Activated effector memory CD4-positive, alpha-beta T cell treated with Interleukin-2 at 50 U/mL for 16 hours (primary cell): ENCODE measurements around the gene RNU7-1.

Experiments
- DNase-seq: peaks from one replicate; pipeline ENCODE4 v3.0.0-alpha.2; 2020

The RNU7-1 gene

DNA sequence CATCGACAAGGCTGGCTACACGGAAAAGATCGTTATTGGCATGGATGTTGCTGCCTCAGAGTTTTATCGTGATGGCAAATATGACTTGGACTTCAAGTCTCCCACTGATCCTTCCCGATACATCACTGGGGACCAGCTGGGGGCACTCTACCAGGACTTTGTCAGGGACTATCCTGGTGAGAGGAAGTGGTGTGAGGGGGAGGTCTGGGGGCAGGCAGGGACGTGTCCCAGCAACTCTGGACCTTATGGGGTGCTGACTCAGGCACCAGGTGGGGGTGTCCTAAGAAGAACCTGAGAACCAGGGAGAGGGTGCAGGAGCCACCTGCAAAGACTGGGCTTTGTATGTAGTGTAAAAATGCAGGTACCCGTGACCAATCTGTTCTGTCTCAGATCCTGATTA lies 24.0 kb upstream of the RNU7-1 start:
- DNase-seq = no peak

DNA sequence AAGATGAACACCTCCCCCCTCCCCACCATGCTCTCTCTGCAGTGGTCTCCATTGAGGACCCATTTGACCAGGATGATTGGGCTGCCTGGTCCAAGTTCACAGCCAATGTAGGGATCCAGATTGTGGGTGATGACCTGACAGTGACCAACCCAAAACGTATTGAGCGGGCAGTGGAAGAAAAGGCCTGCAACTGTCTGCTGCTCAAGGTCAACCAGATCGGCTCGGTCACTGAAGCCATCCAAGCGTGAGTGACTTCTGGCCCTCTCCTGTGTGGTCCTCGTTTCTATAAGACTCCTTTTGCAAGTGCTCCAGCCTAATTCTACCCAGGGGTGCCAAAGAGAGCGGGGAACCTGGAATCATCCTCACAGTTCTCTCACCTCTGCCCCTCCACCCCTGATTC lies 22.1 kb upstream of the RNU7-1 start:
- DNase-seq = no peak

DNA sequence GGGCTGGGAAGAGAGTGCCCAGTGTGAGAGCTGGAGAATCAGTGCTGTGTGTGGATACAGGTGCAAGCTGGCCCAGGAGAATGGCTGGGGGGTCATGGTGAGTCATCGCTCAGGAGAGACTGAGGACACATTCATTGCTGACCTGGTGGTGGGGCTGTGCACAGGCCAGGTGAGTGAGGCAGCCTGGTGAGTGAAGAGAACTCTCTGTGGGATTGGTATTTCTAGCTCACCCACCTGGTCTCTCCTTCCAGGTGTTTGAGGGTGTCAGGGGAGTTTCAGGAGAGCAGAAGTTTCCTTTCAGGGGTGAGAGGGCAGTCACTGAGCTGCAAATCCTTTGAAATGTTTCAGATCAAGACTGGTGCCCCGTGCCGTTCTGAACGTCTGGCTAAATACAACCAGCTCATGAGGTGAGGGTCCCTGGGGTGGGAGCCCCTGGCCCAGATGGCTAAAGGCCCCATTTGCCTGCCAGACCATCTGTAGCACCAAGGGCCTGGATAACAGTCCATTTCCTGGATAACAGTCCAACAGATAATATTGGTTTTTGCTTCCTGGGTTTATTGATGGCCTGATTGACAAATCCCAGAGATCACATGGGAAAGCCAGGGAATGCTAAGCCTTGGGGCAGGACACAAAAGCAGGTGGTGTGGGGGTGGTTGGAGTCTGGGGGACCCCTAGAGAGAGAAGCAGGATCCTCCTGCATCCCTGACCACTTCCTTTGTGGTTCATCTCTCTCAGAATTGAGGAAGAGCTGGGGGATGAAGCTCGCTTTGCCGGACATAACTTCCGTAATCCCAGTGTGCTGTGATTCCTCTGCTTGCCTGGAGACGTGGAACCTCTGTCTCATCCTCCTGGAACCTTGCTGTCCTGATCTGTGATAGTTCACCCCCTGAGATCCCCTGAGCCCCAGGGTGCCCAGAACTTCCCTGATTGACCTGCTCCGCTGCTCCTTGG lies 21.3 kb upstream of the RNU7-1 start:
- no peak for DNase-seq

DNA sequence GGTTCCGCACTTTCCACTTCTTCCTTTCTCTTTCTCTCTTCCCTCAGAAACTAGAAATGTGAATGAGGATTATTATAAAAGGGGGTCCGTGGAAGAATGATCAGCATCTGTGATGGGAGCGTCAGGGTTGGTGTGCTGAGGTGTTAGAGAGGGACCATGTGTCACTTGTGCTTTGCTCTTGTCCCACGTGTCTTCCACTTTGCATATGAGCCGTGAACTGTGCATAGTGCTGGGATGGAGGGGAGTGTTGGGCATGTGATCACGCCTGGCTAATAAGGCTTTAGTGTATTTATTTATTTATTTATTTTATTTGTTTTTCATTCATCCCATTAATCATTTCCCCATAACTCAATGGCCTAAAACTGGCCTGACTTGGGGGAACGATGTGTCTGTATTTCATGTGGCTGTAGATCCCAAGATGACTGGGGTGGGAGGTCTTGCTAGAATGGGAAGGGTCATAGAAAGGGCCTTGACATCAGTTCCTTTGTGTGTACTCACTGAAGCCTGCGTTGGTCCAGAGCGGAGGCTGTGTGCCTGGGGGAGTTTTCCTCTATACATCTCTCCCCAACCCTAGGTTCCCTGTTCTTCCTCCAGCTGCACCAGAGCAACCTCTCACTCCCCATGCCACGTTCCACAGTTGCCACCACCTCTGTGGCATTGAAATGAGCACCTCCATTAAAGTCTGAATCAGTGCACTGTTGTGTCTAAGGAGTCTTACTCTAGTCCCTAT lies 20.4 kb upstream of the RNU7-1 start:
- no peak for DNase-seq

DNA sequence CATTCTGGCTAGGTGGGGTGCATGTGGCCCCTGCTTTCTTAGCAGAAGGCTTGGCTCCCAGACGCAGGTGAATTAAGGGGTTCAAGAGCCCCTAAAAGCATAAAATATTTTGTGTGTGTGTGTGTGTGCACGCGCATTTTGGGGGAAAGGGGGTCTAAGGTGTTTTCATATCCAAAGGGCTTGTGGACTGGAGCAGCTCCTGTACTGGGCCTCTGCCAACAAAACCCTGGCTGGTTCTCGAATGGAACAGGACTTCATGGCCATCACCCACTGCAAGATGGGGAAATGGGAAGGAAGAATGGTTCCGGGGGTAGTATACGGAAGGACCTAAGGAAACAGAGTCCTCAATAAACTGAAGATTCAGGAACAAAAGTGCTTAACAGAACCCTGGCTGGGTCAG lies 19.8 kb upstream of the RNU7-1 start:
- DNase-seq = no peak

DNA sequence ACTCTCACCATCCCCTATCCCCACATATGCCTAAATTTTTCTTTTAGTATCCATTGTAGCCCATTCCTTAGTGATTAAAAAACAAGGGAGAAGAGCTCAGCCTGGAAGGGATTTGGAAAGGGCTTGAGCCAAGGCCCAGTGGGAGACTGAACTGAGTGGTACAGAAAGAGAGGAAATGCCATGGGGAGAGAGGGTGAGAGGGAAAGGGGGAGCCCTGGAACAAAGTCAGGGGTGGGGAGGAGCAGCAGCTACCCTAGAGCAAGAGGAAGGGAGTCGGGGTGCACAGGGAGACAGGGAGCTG lies 18.4 kb upstream of the RNU7-1 start:
- no peak for DNase-seq

DNA sequence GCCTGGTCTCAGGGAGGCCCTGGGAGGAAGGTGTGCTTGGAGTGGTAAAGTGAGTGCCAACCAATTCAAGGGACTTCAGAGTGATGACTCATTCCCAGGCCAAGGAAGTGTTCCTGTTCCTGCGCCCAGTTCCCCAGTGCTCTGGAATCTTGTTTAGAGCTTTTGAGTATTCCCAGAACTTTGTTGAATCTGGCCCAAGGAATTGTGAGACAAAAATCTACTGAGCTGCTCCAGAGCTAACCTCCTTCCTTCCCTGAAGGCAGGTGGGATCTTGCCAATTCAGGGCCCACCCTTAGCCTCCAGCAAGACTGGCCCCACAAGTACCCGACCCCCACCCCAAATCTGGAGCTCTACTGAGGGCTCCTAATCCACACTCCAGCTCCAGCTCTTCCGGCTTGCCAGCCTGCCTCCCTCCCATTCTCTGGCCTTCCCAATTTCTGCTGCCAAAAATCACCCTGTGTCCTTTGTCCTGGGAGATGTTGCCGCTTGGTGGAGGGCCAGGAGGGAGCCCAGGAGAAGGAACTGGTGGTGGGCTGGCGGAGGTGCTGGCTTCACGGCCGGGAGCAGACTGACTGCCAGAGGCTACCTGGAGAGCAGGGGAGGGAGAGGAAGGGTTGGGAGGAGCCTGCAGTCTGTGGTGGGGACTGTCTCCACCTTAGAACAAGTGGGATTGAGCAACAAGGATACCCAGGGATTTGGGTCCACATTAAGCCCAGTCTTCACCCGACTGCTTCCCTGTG lies 17.9 kb upstream of the RNU7-1 start:
- no peak for DNase-seq

DNA sequence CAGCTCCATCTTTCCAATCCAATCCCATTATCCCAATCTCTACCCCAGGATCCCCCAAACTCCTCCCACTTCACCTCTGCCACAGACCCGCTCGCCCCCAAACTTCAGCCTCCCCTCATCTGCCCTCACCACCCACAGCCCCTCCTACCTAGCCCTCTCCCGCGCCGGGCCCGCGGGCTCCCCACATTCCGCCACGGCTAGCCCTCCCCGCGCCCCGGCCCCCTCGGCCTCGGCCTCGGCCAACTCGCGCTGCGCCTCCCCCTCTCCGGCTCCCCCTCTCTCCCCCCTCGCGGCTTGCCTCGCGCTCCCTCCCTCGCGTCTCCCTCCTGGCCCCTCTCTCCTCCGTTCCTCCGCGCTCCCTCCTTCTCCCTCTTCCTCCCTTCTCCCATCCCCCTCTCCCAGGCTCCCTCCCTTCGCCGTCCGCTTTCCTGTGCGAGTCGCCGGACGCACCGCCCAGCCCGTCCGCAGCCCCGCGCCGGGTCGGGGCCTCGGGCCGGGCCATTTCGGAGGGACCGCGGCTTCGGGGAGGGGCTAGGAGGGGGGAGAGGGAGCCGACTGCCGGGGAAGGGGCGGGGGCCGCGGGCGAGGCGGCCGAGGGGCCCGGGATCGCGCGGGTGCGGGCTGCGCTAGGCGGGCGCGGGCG lies 16.1 kb upstream of the RNU7-1 start, which contains the start of gene ATN1:
ATN1 (plus strand) TSS at position 581 of the 643 bp plus-strand sequence. CDS start 6,043 bp downstream, outside the sequence.
- DNase-seq = no peak

DNA sequence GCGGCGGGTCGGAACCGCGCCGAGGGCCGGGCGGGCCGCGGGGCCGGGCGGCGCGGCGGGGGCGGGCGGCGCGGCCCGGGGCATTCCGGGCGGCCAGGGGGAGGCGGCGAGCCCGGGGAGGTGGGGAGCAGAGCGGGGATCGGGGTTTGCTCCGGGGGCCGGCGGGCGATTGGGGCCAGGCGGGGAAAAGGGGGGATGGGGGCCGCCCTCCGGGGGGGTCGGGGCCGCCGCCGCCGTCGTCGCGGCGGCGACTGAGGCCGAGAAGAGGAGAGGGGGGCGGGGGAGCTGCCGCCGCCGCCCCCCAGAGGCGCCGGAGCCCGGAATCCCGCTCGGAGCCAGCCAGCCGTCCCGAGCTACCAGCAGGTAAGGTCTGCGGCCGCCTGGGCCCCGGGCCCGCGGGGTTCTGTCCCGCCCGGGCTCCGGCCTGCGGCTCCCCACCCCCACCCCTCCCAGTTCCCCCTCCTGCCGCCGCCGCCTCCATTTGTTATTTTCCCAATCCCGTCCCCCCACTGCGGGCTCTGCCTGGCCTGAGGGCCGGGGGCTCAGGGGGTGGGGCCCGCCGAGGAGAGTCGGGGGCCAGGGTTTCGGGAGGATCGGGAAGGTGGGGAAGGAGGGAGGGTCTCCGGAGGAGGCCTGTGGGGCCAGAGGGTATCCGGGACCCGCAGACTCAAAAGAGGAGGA lies 15.5 kb upstream of the RNU7-1 start:
- no peak for DNase-seq

DNA sequence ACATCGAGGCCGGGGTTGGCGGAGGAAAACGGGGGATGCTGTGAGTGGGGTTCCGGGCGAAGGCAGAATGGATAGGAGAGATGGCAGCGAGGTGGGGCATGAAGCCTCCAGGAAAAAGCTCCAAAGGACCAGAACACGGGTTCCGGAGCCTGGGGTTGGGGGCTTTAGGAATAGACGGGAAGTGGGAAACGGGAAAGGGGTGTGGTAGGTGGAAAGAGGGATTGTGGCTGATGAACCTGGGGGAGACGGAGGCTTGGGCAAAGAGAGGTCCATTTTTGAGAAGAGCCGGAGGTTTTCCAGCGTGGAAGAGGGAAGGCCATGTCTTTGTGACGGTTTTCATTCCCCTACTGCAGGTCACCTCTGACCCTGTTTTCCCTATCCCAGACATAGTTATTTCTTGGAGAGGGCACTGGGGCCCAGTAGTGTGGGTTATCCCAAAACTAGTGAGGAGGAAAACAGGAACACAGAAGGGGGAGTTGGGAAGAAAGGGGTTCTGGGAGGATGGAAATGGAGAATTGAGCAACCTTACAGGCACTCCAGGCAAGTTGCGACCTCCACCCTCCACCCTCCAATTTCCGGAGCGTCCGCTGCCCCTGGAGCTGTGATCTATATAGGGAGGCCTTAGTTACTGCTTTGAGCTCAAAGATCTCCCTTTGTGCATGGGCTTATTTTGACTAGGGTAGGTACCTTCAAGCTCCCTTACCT lies 14.8 kb upstream of the RNU7-1 start:
- no peak for DNase-seq

DNA sequence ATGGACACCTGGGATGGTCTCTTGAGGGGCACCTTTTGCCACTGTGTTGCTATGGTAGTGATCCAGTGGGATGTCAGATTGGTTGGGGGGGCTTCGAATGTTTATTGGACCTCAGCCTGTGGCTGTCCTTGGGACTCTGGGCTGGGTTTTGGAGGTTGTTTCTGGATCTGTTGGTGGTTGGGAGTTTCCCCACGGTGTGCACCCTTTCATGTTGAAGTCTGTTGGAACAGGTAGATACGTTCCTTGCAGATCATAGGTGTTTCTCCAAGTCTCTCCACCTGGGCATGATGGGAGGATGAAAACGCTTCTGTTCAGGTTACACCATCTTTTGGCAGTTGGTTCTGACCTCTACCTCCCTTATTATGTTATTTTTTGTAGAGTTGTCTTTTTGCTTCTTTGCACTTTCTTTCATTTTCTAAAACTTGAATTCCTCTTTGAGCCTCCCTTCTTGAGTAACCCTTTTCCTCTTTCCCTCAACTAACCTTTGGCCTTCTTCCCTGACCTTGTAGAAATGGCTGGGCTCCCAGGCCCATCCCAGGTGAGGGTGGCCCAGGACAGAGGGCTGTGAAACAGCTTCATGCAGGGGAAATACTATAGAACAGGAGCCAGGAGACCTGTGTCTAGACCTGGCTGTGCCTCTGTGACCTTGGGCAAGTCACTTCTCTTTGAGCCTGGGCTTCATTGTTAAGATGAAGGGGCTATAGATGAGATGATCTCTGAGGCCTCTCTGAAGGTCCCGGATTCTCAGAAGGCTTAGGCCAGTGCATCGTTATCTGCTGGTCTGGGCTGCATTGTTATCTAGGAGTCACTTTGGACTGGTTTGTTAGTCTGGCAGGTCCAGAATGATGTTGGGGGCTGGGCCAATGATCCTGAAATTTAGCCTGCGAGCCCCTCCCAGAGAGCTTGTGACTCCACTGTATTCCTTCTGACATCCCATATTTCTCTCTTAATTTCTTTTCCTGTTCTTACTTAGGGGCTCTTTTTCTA lies 13.9 kb upstream of the RNU7-1 start:
- no peak for DNase-seq

DNA sequence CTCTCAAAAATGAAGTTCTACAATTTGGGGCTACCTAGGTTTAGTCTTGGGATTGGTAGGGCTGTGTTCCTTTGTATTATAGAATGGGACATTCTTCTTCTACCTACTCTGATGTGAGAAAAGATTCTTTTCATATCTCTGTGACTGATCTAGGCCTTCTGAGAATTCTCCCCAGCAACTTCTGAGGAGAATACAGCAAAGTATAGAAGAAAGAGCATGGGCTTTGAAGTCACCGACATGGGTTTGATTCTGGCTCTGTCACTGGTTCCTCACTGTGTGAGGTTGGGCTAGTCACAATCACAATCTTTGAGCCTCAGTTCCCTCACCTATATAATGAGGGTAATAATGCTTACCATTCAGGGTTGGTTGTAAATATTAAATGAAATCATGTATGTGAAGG lies 10.8 kb upstream of the RNU7-1 start:
- DNase-seq = no peak

DNA sequence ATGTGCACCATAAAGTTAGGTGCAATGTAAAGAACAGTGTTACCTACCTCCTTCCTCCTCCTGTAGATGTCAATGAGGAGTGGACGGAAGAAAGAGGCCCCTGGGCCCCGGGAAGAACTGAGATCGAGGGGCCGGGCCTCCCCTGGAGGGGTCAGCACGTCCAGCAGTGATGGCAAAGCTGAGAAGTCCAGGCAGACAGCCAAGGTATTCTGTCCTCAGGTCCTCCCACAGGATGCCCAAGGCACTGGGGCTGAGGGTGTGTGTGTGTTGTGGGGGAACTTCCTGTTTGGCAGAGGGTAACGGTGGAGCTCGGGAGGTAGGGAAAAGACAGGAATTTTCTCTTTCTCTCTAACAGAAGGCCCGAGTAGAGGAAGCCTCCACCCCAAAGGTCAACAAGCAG lies 9.5 kb upstream of the RNU7-1 start:
- DNase-seq = no peak

DNA sequence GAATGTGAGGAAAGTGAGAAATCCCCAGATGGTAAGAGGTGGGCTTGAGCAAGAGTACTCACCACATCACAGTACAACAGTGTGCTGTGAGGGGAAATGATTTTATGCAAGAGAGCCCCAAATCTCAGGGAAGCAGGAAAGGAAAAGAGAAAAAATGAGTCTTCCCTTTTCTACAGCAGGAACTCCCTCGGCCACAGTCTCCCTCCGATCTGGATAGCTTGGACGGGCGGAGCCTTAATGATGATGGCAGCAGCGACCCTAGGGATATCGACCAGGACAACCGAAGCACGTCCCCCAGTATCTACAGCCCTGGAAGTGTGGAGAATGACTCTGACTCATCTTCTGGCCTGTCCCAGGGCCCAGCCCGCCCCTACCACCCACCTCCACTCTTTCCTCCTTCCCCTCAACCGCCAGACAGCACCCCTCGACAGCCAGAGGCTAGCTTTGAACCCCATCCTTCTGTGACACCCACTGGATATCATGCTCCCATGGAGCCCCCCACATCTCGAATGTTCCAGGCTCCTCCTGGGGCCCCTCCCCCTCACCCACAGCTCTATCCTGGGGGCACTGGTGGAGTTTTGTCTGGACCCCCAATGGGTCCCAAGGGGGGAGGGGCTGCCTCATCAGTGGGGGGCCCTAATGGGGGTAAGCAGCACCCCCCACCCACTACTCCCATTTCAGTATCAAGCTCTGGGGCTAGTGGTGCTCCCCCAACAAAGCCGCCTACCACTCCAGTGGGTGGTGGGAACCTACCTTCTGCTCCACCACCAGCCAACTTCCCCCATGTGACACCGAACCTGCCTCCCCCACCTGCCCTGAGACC lies 8.0 kb upstream of the RNU7-1 start:
- DNase-seq = no peak

DNA sequence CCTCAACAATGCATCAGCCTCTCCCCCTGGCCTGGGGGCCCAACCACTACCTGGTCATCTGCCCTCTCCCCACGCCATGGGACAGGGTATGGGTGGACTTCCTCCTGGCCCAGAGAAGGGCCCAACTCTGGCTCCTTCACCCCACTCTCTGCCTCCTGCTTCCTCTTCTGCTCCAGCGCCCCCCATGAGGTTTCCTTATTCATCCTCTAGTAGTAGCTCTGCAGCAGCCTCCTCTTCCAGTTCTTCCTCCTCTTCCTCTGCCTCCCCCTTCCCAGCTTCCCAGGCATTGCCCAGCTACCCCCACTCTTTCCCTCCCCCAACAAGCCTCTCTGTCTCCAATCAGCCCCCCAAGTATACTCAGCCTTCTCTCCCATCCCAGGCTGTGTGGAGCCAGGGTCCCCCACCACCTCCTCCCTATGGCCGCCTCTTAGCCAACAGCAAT lies 7.4 kb upstream of the RNU7-1 start:
- no peak for DNase-seq

DNA sequence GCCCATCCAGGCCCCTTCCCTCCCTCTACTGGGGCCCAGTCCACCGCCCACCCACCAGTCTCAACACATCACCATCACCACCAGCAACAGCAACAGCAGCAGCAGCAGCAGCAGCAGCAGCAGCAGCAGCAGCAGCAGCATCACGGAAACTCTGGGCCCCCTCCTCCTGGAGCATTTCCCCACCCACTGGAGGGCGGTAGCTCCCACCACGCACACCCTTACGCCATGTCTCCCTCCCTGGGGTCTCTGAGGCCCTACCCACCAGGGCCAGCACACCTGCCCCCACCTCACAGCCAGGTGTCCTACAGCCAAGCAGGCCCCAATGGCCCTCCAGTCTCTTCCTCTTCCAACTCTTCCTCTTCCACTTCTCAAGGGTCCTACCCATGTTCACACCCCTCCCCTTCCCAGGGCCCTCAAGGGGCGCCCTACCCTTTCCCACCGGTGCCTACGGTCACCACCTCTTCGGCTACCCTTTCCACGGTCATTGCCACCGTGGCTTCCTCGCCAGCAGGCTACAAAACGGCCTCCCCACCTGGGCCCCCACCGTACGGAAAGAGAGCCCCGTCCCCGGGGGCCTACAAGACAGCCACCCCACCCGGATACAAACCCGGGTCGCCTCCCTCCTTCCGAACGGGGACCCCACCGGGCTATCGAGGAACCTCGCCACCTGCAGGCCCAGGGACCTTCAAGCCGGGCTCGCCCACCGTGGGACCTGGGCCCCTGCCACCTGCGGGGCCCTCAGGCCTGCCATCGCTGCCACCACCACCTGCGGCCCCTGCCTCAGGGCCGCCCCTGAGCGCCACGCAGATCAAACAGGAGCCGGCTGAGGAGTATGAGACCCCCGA lies 6.8 kb upstream of the RNU7-1 start:
- DNase-seq = no peak

DNA sequence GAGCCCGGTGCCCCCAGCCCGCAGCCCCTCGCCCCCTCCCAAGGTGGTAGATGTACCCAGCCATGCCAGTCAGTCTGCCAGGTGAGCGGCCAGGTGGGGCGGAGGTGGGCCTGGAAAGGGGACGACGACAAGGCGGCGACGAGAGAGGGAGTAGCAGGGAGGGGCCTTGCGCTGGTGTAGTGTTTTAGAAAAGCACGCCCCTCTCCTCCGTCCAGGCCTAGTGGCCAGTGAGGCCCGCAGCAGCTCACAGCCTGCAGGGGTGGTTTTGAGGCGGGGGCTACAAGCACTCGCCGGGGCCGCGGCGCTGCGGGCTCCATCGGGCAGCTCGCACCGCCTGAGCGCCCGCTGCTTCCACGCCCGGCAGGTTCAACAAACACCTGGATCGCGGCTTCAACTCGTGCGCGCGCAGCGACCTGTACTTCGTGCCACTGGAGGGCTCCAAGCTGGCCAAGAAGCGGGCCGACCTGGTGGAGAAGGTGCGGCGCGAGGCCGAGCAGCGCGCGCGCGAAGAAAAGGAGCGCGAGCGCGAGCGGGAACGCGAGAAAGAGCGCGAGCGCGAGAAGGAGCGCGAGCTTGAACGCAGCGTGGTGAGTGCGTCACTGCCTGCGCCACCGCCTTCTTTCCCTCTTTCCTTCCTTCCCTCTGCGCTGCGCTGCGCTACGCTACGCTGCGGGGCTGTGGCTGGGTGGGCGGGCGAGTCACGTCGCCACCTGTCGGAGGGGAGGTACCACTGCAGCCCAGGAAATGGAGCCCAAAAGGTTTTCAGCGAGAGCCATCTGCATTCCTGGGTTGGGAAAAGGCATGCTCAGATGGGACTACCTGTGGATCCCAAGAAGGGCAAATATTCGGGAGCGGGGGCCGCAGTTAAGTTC lies 5.9 kb upstream of the RNU7-1 start:
- peak; percentile 89 for DNase-seq
